SK-N-MC (cell line): ENCODE measurements around the gene AGAP6.
"Not testable (repeated sequence)": the region's sequence is repeated elsewhere in the genome, so short reads cannot be mapped to it uniquely, and the experiment has no call there.

Experiments
- EZH2 ChIP-seq: fragments of 200-600 bp; sonication (generic); IDR thresholded peaks from one replicate; pipeline ENCODE4 v1.6.1; 2017; ENCODE audit warnings: antibody characterized with exemption
- FOXP2 ChIP-seq: optimal IDR thresholded peaks from 2 replicates; pipeline ENCODE3; 2011; ENCODE audit warnings: mild to moderate bottlenecking, moderate library complexity; ENCODE audit not compliant: insufficient read depth; ENCODE audit errors: extremely low read length, control extremely low read depth
- POLR2AphosphoS5 ChIP-seq: IDR thresholded peaks from 2 replicates; pipeline ENCODE4 v1.6.1; 2012; ENCODE audit warnings: mild to moderate bottlenecking, low read depth, low read length, borderline replicate concordance

DNA sequence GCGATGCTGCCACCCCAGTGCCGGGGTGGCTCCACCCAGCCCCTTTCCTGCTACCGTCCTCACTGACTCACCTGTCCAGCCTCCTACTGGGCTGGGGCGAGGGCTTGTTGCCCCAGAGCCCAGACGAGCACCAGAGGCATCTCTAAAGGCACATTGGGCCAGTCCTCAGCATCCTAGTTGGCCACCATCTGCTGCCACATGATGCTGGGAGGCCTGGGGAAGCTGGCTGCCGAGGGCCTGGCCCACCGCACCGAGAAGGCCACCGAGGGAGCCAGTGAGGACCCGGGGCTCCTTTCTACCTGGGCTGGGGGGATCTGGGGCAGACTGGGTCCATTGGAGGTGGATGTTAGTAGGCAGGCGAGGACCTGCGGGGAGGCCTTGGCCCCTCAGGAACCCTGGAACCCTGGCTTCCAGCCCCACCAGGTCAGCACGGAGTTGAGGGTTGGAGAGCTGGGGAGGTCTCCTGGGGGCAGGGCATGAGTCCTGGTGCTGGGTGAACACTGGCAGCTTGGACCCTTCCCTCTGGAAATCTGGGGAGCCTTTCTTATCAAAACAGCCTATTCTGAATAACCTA lies 32.3 kb downstream of the AGAP6 start:
- TF ChIP-seq EZH2, POLR2AphosphoS5, FOXP2: not testable (repeated sequence)
